Glomerular endothelial cell (primary cell): ENCODE measurements around the gene TRIM28. TPM values are rescaled to one million over a fixed set of nuclear protein-coding genes. Genes with fewer than 3 reads are reported as not detected.
"Not testable (repeated sequence)": the region's sequence is repeated elsewhere in the genome, so short reads cannot be mapped to it uniquely, and the experiment has no call there.

Experiments used
- DNase-seq: peaks from one replicate; pipeline ENCODE4 v3.0.0-alpha.2; 2011; ENCODE audit warnings: low read depth, low spot score; ENCODE audit errors: extremely low read depth
- total RNA-seq: library from RNA; depleted of rRNA; stranded (reverse); fragments of >200 nt; gene quantifications from 2 replicates; pipeline ENCODE4 v1.2.3, GENCODE V29; 2015

TRIM28 gene
- total RNA-seq, 1 donor from 2014 or later = 298 TPM

DNA sequence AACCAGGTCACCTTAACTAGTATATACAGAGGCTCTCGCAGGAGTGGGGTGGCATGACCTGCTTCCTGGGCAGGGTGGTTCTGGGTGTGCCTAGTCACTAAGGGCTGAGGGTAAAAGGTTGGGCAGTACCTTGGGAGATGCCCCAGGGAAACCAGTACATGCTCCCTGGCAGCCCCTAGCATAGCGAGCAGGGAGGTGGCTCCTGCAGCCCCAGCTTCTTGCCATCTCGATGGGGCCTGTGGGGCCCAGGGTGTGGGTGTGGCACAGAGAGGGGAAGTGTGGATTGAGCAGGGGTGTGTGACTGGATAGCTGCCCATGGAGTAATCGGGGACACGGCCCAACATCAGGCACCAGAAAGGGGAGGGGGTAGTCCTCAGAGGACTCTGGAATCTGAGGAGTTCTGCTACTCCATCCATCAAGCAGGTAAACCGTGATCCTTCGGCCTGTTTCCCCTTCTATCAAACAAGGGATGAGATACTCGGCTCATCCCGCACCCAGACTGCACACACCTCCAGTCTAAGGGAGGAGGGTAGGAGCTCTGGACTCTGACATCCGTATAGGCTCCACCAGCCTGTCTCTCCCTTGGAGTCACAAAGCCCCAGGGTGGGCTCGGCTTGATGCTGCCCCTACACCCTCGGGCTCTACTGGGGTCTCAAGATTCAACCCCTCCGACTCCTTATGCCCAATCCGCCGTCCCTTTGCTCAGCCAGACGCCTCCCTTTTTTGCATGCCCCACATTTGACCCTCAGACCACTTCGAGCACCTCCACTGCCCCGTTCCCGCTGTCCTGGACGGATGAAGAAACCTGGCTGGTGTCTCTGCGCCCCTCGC lies 25.4 kb upstream of the TRIM28 start:
- DNase-seq = no peak

DNA sequence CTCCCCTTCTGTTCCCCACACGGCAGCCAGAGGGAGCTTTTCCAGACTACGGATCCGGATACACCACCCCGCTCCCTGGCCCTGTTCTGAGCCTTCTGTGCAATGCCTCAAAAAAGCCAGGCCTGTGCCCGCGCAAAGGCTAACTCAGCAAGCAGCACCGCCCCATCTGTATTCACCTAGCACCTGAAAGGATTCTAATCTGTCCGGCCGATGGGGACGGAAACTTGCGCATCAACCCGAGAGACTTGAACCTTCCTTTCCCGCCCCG lies 24.8 kb upstream of the TRIM28 start:
- no peak for DNase-seq

DNA sequence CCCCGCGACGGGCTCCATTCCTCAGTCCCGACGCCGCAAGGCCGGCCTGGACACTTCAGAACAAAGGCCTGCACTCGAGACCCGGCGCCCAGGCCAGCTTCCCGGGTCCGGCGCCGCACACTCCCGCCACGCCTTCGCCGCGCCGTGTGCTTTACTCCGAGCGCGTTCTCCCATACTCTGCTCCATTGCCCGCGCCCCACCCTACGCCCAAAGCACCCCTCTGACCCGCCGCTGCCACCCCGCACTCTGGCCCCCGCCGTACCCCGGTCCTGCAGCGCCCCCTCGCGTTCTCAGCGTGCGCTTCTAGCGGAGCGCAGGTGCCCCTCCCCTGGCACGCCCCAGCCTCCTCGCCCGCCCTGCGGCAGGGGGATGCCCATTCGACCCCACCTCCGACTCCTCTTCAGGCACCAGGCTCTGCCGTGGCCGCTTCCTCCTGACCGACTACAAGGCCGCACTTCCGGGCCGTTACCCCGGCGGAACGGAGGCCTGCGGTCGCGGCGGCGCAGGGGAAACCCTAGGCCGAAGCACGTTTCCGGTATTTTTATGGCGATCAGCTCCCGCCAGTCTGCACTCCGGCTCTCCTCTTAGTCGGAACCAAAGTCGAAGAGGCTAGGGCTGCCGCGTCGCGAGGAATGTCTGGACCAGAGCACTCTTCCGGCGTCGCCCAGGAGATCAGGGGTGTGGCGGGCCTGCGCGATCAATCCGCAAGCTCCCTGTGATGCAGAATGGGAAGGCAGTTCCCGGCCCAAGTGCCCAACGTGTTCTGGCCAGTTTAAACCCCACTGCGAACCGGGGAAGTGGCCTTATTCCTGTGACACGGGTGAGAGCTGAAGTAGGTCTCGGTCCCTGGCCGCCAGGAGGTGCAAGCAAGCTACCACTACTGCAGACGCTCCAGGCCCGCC lies 24.3 kb upstream of the TRIM28 start, which contains the start of gene ZBTB45:
TSS of gene ZBTB45 (minus strand) at position 456 of the 902 bp plus-strand sequence. CDS start 2,137 bp downstream, outside the sequence.
- DNase-seq = peak; percentile 70

DNA sequence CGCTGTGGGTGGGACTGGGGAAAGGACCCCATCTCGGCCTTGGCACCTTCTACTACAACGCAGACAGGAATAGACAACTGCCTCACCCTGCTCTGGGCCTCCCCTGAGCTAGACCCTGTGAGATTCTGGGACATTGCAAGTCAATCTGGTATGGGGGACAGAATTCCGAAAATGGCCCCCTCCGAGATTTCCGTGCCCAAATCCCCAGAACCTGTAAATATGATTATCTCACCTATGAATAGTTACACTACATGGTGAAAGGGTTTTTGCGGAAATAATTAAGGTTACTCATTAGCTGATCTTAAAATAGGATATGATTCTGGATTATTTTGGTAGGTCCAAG lies 23.6 kb upstream of the TRIM28 start:
- DNase-seq = no peak

DNA sequence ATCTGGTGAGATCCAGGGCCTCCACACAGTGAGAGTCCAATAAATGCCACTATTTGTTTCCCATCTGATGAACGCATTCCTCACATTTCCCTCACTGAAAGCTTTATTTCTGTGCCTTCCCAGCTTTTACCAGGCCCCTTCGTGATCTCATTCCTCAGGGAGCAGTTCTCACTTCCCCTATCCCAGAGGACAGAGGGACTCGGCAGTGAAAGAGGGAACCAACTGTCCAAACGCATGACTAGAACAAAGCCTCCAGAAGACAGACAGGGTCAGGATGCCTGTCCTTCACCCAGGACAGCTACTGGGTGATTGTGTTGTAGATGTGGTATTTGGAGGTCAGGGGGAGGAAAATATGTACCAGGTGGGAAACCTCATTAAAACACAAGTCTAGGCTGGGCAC lies 22.2 kb upstream of the TRIM28 start:
- DNase-seq = no peak

DNA sequence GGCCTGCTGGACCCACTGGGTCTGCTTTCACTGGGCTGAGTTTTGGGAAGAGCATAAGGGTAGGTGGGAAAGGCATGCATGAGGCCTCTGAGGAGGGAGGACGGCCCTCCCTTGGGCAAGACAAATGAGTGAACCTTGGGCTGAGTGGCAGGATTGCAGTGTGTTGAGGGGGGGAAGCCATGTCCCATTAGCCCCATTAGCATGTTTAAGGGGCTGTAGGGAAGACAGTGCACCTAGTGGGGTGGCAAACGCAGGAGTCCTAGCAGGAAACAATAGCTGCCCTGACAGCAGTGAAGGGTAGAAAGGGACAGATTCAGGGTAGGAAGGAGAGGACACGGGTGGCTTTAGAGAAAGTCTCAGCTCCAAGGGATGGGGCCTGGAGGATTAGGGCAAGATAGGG lies 21.2 kb upstream of the TRIM28 start:
- no peak for DNase-seq

DNA sequence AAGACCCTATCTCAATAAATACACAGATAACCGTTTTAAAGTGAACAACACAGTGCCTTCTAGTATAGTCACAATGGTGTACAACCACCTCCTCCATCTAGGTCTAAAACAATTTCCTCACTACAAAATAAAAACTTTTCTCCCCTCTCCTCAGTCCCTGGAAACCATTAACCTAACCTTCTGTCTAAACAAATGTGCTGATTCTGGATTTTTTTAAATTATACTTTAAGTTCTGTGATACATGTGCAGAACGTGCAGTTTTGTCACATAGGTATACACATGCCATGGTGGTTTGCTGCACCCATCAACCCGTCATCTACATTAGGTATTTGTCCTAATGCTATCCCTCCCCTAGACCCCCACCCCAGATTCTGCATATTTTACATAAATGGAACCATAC lies 14.5 kb upstream of the TRIM28 start:
- DNase-seq = no peak

DNA sequence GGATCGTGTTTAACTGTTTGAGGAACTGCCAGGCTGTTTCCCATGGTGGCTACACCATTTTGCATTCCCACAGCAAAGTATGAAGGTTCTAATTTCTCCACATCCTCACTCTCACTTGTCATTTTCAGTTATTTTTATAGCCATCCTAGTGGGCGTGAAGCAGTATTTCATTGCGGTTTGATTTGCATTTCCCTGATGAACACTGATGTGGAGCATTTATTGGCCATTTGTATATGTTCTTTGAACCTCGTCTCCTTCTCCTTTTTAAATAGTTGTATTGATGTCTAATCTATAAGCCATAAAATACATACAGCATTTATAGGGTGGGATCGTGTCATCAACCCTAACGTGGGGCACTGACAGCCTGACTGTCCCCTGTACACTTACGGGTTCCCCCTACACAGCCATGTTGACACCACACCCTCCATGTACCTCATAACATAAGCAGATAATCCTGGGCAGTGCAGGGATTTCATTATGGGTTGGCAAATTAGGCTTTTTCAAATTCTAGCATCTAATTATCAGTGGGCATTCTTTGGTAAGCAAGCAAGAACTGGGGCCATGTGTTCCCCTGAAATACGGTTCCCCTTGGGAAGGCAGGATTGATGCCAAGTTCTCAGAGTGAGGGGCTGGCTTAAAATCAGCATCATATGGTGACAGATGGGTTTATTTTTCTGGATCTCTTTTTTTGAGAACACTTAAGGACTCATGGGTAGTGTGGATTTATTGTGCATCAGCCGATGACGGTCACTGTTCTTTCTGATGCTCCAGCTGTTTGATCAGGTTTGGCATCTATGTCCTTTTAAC lies 12.6 kb upstream of the TRIM28 start:
- no peak for DNase-seq

DNA sequence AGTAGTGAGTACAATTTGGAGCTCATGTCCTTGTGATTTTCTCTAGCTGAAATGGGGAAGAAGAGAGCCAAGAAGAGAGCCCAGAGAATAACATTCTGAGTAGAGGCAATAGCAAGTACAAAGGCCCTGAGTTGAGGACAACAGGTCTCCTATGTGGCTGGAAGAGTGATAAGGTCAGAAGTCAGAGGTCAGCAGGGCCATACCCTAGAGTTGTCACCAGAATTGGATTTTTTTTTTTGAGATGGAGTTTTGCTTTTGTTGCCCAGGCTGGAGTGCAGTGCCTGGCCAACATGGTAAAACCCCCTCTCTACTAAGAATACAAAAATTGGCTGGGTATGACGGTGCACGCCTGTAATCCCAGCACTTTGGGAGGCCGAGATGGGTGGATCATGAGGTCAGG lies 8.0 kb upstream of the TRIM28 start:
- DNase-seq = no peak

DNA sequence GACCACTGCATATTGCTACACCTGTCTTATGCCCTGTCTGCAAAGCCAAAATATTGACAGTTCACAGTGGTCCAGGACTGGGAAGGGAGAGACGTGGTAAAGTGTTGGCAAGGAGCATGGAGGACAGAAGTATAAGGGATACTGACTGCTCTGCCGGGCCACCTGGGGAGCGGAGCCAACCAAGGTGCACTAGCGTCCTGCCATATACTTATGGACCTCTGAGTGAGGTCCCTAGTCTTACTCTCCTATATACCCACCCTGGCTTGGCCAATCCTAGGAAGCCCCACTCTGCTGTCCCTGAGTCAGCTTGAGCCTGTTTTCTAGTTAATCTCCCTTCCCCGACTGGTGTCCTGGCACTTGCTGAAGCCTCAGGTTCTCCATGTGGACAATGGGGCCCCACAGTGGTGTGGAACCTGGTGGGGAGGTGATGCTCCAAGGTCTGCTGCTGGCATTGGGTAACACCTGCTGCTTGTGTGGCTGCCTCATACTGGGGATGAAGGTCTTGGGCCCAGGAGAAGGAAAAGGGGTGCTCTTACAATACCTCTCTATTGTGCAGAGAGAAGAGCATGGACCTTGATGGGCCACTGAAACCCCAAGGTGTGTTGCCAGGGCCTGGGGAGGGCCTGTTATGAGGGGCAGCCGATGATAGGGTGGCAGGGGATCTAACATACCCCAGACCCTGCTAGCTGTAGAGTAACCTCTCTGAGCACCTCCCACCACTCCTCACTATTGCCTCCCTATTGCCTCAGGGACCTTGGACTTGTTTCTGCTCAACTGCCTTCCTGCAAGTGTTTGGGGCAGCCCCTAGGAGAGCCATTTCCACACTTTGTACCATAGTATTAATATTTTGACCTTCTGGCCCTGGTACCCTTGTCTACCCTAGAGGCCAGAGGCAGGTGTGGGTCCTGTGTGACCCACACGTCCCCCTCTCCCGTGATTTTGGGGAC lies 6.7 kb upstream of the TRIM28 start:
- no peak for DNase-seq

DNA sequence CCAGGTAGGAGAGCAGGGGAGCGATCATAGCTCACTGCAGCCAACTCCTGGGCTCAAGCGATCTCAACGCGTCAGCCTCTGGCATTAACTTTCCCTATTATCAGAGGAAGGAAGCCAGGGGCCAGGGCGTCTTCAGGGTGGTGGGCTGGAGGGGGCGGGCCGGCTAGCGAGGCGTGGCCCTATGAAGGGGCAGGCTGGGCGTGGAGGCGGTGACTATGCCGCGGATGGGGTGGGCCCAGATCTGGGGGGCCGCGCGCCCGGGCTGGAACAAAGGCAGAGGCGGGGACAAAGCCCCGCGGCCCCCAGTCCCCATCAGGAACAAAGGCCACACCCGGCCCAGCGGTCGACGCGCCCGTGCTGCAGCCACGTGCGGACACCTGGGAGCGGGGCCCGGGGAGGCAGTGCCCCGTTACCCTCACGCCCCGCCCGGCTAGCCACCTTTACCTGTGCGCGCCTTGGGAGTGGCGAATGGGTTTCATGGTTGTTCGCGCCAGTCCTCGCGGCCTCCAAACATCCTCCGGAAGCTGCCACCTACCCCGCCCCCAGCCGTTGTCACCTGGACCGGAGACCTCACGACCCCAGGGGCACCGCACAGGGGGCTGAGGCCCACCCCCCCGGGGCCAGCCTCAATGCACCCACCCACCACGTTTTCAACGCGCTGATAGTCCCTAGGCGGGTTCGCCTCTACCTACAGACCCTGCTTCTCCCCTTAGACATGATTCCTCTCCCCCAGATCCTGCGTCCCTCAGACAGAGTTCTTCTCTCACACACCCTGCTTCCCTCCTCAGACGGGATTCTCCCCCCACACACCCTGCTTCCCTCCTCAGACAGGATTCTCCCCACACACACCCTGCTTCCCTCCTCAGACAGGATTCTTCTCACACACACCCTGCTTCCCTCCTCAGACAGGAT lies 5.4 kb upstream of the TRIM28 start:
- DNase-seq = no peak

DNA sequence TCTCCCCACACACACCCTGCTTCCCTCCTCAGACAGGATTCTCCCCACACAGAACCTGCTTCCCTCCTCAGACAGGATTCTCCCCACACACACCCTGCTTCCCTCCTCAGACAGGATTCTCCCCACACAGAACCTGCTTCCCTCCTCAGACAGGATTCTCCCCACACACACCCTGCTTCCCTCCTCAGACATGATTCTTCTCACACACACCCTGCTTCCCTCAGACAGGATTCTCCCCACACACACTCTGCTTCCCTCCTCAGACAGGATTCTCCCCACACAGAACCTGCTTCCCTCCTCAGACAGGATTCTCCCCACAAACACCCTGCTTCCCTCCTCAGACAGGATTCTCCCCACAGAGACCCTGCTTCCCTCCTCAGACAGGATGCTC lies 4.7 kb upstream of the TRIM28 start:
- not testable (repeated sequence) for DNase-seq

DNA sequence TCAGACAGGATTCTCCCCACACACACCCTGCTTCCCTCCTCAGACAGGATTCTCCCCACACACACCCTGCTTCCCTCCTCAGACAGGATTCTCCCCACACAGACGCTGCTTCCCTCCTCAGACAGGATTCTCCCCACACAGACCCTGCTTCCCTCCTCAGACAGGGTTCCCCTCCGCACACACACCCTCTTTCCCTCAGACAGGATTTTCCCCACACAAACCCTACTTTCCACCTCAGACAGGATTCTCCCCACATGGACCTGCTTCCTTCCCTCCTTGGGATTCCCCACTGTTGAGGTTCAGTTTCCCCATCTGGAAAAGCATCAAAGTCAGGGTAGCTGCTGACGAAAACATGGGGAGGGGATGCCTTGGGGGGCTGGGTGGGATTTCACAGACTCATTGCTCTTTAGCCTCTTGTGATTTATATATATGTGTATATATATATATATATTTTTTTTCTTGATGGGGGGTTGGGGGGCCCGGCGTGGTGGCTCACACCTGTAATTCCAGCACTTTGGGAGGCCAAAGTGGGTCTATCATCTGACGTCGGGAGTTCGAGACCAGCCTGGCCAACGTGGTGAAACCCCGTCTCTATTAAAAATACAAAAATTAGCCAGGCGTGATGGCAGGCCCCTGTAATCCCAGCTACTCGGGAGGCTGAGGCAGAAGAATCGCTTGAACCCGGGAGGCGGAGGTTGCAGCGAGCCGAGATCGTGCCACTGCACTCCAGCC lies 1.1 kb upstream of the TRIM28 start:
- not testable (repeated sequence) for DNase-seq

DNA sequence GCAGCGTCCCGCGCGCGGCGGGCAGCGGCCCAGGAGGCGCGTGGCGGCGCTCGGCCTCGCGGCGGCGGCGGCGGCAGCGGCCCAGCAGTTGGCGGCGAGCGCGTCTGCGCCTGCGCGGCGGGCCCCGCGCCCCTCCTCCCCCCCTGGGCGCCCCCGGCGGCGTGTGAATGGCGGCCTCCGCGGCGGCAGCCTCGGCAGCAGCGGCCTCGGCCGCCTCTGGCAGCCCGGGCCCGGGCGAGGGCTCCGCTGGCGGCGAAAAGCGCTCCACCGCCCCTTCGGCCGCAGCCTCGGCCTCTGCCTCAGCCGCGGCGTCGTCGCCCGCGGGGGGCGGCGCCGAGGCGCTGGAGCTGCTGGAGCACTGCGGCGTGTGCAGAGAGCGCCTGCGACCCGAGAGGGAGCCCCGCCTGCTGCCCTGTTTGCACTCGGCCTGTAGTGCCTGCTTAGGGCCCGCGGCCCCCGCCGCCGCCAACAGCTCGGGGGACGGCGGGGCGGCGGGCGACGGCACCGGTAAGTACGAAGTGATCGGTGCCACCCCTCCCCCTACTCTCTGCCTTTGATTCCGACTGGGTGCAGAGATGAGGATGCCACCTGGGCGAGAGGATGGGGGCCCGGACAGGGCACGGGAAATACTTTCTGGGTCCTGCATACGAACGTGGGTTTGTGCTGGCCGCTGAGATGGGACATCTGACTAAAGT lies 874 bp downstream of the TRIM28 start:
- no peak for DNase-seq

DNA sequence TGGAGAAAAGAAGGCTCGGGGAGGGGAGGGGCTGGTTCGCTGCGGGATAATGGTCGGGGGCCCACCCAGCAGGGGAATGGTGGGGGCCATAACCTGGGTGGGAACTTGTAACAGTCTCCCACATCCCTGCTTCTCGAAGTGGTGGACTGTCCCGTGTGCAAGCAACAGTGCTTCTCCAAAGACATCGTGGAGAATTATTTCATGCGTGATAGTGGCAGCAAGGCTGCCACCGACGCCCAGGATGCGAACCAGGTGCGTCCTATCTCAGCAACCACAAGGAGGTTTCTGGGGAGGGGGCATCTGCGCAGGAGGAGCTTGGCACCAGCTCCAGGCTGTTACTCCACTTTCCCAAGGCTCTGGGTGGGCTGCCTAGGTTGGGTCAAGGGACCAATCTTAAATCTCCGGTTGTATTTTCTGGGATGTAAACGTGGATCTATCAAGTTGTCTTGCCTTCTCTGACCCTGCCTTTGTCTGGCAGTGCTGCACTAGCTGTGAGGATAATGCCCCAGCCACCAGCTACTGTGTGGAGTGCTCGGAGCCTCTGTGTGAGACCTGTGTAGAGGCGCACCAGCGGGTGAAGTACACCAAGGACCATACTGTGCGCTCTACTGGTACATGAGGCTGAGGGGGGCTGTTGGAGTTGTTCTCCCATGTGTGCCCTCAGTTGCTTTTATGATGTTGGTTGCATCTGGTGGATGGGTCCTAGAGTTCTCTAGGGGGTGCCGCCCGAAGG lies 1.6 kb downstream of the TRIM28 start:
- DNase-seq = no peak

DNA sequence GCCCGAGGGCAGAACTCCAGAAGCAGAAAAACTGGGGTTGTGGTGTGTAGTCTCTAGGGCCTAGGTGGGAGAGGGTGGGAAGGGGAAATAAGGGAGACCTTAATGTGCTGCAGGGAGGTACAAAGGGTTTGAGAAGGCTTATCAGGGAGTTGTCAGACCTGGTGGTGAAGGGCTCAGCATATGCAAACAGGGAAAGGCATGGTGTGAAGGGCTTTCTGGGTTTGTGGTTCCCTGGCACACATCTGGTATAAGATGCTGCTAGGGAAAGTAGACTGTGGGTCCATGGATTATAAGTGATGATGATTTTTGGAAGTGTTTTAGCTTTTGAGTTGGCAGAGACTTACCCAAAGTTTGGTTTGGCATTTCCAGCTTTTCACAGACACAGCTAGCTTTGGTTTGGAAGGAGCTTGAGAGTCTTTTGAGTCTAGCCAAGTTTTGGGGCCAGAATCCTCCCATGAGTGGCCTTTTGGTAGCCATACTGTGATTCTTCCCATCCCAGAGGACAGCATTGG lies 2.2 kb downstream of the TRIM28 start:
- DNase-seq = no peak
